ENCODE results near the gene KLHL29.

Gene KLHL29

DNA sequence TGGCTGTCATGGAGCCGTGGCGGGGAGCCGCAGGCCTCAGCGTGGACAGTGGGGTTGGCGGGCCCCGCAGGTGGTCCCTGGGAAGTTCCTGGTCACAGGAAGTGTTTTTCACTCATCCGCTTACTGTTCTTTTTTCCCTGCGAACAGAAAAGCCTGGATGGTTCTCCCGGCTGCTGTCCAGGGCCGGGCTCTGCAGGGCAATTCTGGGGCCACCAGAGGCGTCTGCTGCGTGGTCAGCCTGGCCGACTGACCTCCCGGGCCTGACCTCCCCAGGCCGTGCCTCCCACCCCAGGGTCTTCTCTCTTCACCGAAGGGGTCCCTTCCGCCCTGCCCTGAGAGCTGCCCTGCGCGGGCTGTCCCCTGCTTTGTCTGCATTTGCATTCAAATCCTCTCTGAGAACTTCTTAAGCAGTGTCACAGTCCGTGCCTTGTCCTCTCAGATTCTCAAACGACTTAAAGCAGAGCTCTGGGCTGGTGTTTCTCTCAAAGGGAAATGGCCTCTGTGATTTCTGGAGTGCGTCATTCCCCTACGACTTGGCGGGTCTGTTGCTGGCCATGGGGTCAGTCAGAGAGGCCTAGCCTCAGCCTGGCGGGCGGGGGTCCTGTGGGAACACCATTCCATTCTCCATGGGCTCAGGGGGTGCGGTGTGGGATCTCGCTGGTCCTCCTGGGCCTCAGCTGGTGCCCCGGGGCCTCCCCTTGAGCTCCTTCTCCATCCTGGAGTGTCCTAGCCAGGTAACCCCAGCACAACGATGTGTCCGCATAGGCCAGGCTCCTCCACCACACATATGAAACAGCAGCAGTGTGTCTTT is 38.3 kb downstream of the KLHL29 start:
- DNase-seq, result no peak

DNA sequence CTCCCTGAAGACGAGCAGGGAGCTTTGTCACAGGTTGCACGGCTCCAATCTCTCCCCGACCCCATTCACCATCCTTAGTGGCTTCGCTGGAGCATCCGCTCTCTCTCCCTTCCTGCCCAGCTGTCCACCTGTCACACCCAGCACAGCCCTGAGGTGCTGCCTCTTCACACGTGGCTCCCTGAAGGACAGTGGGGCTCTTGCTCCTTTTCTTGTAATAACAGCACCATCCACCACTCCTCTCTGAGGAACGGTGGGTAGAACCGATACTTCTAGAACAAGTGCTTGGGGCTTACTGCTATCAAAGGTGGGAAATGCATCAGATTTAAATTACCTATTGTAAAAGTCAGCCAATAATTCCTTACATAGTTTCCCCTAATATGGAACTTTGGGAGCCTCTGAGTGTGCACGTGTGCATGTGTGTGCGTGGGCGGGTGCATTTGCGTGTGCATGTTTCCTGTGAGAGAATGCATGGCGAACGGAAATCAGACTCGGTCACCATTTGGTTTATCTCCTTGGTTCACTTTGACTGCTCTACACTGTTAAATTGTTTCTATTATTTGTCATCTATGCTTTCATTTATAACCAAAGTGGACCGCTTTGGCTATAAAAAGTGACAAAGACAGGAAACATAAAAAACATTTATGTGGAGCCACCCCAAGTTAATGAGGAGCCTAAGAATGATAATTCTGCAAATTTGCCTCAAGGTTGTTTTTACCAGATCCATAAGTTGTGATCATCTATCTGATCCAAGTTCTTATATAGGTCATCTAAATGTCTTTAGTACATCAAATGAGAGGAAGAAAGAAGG is 39.1 kb downstream of the KLHL29 start:
- no peak for DNase-seq

DNA sequence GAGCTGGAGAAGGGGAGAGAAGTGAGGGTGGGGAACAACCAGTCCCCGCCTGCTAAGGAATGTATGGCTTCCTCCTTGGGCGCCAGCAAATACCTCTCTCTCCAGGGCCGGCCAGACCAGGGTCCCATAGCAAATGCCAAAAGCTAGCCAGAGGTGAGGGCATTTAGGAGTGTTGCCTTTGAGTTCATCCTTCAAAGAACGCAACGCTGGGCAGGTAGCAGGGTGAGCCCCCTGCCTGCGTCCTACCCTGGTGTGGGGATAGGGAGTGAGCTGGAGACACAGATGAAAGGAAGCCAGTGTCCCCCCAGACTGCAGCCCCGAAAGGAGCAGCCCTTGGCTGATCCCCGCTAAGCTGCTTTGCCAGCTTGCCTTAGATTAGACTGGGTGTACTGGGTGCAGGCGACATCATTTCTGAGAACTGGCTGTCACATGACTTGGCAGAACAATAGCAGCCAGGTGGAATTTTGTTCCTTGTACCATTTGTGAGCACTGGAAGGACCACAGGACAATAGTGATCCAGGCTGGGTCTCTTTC is 40.4 kb downstream of the KLHL29 start:
- DNase-seq, result no peak

DNA sequence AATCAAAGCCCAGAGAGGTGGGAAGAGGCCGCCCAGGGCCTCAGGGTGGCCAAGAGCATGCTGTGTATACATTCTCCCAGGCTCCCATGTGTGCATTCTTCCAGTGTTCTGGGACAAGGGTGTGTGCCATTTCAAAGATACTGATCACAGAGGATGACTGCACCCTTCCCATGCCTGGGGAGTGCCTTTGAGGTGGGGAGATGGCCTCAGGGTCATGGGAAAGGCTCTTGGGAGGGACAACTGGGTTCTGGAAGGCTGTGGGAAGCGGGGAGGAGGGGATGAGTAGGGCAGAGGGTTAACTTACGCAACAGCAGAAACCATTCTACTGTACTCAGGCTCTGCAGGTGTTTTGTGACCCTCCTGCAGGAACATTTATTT is 40.9 kb downstream of the KLHL29 start:
- DNase-seq, result no peak

DNA sequence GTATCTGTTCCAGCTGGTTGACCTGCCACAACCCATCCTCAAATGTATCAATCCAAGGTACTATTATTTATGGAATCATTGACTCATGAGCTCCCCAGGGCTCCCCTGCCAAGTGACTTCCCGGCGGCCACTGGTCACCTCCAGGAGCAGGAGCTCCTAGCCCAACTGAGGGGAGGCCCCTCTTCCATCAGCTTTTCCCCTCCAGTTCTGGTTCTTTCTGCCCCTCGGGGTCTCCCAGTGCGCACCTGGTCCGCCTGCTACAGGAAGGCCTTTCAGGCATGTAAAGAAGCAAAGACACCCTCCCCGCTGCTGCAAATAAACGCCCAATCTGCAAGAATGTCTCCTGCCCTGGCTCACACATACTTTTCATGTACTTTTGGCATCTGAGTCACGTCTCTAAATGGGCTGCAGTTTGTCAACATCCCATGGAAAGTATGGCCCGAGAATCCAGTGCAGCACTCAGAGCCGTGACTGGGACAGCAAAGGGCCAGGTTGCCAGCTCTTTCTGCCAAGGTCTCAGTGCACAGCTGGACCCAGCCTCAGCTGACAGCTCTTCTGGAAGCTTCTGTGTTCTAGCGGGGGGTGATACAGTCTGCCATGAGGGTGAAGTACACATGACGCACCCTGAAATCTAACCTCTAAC is 41.4 kb downstream of the KLHL29 start:
- DNase-seq, result no peak

DNA sequence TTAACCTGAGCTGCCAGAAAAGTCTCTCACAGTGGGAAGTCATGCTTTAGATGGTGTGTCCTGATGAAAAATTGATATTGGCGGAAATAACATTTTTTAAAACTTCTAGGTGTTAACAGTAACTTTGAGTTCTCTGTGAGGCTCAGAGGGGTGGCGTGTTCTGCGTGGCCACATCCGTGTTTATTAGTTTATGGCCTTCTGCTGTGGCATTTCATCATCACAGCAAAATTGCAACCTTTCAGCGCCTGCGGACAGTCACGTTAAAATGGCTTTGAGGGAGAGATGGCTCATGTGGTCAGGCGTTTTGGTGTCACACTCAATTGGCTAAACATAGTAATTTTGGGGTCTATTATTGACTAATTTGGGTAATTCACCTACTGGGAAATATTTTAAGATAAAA is 42.4 kb downstream of the KLHL29 start:
- no peak for DNase-seq

DNA sequence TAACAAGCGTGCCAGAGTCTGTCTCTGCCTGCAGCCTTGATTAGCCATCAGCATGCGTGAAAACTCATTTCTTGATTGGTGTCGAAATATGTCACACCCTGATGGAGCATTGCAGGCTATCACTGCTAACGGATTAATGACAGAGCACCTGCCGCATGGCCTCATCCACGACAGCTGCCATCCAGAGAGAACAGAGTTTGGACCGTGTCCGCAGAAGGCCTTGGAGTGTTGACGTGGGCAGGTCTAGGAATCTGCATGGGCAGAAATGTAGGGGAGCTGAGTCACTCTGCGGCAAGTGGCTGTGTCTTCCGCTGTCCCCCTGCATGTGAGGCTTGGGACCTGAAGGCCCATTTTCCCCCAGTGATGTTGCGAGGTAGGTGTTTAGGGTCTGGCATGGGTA is 43.0 kb downstream of the KLHL29 start:
- no peak for DNase-seq

DNA sequence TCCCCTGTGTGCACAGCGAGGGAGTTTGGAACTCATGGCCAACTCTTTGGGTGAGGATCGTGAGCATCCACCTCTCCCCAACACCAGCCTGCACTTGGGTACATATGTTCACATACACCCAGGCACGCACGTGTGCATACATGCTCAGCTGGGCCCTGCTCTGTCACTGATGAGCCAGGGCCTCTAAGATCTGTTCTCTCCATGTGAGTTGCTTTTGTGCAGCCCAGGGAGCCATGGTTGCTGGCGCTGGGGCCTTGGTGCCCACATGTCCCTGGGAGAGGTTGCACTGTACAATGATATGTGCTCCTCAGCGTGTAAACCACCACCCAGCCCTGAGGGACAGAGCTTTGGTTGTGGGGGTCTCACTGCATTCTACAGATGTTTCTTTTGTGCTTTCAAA is 44.1 kb downstream of the KLHL29 start:
- DNase-seq, result no peak

DNA sequence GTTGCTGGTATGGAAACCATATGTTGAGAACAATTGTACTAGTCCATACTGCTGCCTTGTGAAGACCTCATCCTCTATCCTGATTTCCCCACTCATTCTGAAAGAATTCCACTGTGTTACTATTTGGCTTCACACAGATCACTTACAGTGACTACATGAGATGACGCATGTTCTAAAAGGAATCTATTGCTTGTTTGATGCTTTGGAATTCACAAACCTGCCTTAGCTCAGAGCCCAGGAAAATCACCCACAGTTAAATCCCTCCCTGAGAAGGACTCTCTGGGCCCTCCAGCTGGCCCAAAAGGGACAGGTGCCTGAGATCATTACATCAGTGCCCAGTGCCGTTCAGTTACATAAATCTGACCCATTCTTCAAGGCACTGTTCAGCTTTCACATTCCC is 45.3 kb downstream of the KLHL29 start:
- DNase-seq, result no peak

DNA sequence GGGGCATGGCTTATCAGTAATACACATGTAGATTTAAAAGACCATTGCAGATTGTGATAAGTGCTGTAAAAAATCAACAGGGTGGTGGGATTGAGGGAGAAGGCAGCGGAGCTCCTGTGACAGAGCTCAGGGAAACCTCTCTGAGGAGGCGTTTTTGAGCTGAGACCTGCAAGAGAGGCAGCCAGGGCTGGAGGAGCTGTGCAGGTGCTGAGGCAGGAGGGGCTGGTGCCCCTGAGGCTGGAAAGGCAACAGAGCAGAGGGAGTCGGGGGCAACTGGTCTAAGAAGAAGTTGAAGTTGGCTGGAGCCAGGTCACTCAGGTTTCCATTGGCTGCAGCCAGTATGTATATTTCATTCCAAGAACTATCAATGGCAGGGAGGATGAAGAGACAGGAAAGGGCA is 47.6 kb downstream of the KLHL29 start:
- no peak for DNase-seq

DNA sequence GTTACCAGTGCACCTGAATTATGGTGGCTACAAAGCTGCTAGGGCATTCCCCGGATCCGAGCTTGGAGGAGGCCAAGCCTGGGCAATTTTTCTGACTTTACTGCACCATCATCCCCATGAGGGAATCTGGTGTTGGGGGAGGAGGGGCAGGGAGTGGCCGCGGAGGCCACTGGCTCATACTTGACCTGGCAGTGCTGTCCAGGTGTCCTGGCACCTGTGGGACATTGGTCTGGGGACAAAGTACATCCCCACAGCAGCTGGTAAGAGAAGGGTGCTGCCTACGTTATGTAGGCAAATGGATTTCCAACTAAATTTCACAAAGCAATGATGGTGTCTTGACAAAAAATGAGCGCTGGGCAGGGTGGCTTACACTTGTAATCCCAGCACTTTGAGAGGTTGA is 48.3 kb downstream of the KLHL29 start:
- no peak for DNase-seq

DNA sequence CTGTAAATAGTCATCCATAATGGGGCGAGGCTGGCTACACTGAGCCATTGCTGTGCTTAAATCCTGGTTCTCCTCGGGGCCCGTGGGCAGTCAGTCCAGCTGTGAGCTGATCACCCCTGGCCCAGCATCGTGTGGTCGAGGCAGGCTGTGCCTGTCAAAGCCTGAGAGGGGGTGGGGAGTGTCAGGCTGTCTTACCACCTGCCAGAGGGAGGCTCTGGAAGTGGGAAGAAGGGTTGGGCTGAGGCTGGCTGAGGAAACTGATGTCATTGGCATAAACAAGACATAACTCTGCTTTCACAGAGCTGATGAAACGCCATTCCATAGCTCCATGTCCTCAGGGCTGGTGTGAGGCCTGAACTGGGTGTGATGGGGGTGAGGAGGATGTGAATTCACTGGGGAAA is 49.7 kb downstream of the KLHL29 start:
- DNase-seq, result no peak

DNA sequence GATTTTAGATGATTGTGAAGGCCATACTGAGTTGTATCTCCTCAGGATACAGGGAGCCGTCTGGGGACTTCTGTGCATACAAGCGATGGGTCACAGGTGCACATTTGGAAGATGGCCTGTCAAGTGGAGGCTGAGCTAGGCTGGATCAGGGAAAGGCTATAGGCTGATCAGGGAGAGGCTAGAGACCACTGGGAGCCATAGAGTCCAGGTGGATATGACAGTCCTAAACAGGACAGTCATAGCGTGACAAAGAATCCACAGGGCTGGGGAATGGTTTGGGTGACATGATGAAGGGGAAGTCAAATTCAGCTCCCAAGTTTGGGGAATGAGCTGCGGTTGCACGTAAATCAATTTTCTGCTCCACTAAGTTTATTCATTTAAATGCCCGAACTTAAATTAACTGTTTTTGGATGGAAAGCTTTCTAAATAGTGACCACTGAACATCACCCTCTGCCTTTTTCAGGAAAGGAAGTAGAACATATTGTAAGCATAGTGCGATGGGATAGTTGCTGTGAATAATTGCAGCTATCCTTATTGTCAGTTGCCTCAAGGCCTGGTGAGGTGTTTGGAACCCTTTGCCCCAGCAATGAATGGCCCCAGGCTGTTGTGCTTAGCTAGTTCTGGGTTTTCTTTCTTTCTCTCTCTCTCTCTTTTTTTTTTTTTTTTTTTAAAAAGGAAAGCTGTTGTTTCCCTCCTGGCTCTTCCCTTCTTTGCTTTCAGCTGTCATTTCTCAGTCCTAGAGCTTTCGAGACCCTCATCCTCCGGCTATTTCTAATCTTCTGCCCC is 50.5 kb downstream of the KLHL29 start:
- no peak for DNase-seq

DNA sequence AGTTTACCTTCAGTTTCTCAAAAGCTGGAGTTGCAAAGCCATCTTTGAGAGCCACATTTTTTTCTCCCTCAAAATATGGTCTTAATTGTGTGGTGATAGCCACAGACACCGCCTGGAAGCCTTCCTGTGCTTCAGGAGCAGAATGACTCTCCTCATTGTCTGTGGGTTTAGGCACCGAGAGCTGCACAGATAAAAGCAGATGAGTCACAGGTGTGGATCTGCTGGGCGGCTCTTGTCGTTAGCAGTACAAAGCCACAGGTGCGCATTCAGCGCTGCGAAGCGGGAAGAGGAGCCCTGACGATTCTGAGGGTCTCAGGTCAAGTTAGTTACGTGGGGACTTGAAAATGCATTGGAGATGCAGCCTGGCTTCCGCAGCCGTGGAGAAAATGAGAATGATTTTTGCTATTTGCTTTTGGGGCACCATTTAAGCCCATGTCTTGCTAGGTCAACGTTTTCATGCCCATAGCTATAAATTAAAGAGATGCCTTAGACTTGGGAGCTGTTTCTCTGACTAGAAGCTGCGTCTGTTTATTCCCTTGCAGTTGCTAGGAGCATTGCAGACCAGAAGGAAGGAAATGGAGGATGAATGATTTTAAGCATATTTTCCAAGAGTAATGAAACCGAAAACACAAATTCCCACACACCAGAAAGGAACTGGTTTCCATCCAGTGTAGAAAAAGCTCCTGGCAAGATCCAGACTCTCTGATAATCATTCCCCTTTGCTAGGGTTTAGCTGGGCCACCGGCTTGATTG is 51.5 kb downstream of the KLHL29 start:
- peak; percentile 12 to 14 for DNase-seq

DNA sequence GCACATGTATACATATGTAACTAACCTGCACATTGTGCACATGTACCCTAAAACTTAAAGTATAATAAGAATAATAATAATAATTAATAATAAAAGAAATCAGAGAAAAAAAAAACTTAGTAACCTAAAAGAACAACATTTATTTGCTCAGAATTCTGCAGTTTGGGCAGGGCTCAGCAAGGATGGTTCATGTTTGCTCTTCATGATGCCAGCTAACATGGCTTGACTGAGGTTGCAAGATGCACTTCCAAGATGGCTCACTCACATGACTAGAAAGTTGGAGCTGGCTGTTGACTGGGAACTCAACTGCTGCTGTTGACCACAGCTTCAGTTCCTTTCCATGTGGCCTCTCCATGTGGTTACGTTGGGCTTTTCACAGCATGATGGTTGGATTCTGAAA is 56.4 kb downstream of the KLHL29 start:
- DNase-seq, result no peak

DNA sequence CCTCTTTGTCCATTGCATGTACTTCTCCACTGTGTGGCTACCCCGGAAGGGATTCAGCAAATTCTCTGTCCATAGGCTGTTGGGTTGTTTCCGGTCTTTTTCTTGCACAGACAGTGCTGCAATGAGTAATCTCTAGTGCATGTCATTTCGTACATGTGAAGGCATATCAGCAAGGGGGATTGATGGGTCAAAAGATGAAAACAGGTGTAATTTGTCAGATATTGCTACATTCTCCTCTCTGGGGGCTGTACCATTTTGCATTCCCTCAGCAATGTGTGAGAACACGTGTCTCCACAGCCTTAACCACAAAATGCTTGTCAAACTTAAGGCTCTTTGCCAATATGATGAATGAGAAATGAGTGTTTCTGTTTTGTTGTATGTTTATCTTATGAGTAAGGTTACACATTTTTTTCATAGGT is 60.5 kb downstream of the KLHL29 start:
- DNase-seq, result no peak

DNA sequence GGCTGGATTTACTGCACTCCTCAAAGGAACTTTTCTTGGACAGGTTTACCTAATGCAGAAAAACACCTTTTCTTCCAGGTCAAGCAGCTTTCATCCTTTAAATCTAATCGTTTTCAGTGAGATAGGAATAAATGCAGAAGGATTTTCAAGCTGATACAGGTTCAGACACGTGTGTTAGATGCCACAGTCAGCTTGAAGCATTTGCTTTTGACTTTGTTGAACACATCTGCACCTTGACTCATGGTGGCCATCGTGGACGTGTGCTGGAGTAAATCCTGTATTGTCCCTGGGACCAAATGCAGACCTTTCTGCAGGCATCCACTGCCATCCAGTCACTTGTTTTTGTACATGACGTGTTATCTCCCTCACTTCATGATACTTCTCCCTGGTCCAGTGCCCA is 61.9 kb downstream of the KLHL29 start:
- DNase-seq, result no peak

DNA sequence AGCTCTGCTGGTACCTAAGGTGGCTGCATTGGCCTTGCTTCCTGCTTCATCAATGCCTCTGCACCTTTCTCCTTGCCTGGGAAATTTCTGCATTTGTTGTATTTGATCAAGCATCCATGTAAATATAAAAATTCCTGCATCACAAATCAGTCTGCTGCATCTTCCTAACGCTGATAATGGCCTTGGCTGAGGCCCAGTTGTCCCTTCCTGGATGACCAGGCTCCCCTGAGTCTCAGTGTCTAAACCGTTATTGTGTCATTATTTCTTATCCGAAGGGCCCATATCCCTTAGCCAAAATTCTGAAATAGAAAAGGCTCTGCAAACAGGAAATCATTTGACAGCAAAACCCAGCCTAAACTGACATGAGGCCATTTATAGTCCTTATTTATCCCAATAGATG is 62.4 kb downstream of the KLHL29 start:
- no peak for DNase-seq

DNA sequence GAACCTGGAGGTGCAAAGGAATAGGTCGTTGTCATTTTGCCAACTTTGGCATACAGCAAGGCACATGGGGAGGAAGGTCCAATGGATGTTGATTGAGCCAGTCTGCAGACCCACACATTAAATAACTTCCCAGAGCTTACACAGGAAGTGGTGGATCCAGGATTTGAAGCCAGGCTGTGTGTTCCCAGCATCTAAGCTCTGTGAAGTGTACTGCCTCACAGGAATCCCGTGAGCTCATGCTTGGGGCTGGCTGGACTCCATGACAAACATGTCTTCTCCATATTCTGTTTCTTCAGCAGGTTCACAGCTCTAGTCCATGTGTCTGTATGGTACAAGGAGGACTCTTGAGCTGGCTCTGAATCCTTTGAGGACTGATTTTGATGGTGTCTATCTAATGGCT is 63.9 kb downstream of the KLHL29 start:
- DNase-seq, result no peak

DNA sequence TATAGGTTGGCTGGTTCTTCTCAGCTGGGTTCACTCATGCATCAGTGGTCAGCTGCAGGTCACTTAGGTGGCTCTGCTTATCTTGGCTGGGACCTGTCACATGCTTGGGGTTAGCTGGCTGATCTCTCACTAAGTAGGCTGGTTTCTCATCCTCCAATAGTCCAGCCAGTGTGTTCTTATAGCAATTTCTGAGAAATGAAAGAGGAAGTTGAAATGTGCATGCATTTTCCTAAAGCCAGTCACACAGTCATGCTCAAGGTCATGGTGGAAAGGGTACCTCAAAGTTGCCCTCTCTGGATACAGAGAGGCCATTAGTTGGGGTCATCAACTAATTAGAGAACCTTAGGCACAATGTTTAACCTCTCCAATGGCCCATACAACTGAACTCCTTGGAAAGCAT is 64.4 kb downstream of the KLHL29 start:
- DNase-seq, result no peak

DNA sequence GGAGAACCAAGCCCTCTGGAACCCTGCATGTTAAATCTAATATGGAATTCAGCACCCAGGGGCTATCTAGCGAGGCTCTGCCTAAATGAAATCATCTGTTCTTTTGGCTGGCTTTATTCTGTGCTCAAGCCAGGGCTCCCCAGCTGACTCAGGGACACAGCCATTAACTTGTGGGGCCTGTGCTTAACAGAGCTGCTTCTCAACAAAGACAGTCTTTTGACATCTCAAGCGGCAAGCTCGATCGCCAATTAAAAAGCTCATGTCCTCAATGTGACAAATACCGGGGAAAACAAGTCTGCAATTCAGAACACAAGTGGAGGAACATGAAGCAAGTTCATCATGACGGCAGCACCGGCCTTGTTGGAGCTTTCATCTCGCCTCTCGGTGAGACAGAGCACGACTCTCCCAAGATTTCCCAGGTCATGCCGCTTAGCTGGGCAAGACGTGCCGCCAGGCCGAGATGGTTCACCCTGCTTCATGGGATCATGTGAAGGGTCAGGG is 64.9 kb downstream of the KLHL29 start:
- no peak for DNase-seq

DNA sequence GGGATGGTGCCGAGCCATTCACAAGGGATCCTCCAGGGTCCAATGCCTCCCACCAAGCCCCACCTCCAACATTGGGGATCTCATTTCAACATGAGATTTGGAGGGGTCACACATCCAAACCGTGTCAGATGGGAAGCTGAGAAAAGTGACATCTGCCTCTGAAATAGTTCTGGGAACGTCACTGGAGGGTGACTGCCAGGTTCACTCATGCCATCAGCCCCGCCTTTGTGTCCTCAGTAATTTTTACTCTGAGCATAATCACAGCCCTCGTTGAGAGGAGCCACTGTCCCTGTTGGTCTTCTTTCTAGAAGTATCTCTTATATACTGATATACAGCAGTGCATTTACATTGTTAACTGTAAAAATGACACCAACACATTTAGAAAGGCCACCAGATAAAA is 67.4 kb downstream of the KLHL29 start:
- no peak for DNase-seq
